Tibial nerve (tissue), 4 donors: ENCODE measurements around the gene FGD4. TPM values are rescaled to one million over a fixed set of nuclear protein-coding genes. Genes with fewer than 3 reads are reported as not detected.

Experiments used
- DNase-seq, 2 donors: peaks; one replicate each; pipeline ENCODE4 v3.0.0-alpha.2; 2019; ENCODE audit warnings: low spot score in 2 of 2
- H3K27ac ChIP-seq, 4 donors: fragments of 200-600 bp; sonication (generic) in 3 of 4; one replicate each; pipeline ENCODE4 v1.5.1; 2017 to 2019; ENCODE audit warnings: mild to moderate bottlenecking in 1 of 4
- H3K27me3 ChIP-seq, 2 donors: fragments of 200-600 bp; sonication (generic) in 1 of 2; one replicate each; pipeline versions ENCODE4 v1.5.1 to v1.6.0; 2017 to 2019
- H3K36me3 ChIP-seq, 3 donors: fragments of 200-600 bp; sonication (generic); one replicate each; pipeline ENCODE4 v1.5.1; 2018 to 2019
- H3K4me1 ChIP-seq, 4 donors: fragments of 200-600 bp; sonication (generic) in 3 of 4; one replicate each; pipeline ENCODE4 v1.5.1; 2017 to 2019
- H3K4me3 ChIP-seq, 4 donors: fragments of 200-600 bp; sonication (generic) in 3 of 4; one replicate each; pipeline ENCODE4 v1.5.1; 2017 to 2019; ENCODE audit warnings: mild to moderate bottlenecking in 1 of 4, moderate library complexity in 1 of 4
- H3K9me3 ChIP-seq, 4 donors: fragments of 200-600 bp; sonication (generic) in 3 of 4; one replicate each; pipeline ENCODE4 v1.5.1; 2017 to 2019
- EP300 ChIP-seq, 2 donors: sonication (generic); formaldehyde crosslinking; IDR thresholded peaks; one replicate each; pipeline ENCODE4 v1.6.1; 2017; ENCODE audit warnings: antibody characterized with exemption in 2 of 2, mild to moderate bottlenecking in 1 of 2
- POLR2A ChIP-seq, 2 donors: fragments of 450-650 bp; IDR thresholded peaks; one replicate each; pipeline ENCODE4 v1.6.1; 2017; ENCODE audit warnings: antibody characterized with exemption in 2 of 2, mild to moderate bottlenecking in 2 of 2, moderate library complexity in 2 of 2
- WGBS, 2 donors: methylation state at CpG; one replicate each; pipeline ENCODE4 v1.1.5; 2018; 5-methylcytosine and 5-hydroxymethylcytosine counted together
- total RNA-seq, 4 donors: library from RNA; depleted of rRNA; stranded (reverse); fragments of >200 nt; gene quantifications; one replicate each; pipeline ENCODE4 v1.1.0, GENCODE V29; 2016
- TF ChIP-seq, protein P1 (sequence below), 5 experiments: fragments of 200-600 bp in 3 of 5; fragments of 450-650 bp in 2 of 5; sonication (generic) in 3 of 5; IDR thresholded peaks; one replicate each; pipeline ENCODE4 v1.5.1; 2016 to 2019; ENCODE audit warnings: antibody characterized with exemption in 5 of 5, mild to moderate bottlenecking in 3 of 5, moderate library complexity in 2 of 5

The FGD4 gene
- total RNA-seq, 4 donors from 2014 or later = 78.3 to 102 (median 84.2) TPM

- peak; percentile 23 to 64 for DNase-seq
- WGBS, 2 donors = 13 to 19% methylated on average over 6 of the region's 6 CpGs
Observed at GRCh38 chr12:32548691-32549281, 149.4 kb downstream of the FGD4 start.

DNA sequence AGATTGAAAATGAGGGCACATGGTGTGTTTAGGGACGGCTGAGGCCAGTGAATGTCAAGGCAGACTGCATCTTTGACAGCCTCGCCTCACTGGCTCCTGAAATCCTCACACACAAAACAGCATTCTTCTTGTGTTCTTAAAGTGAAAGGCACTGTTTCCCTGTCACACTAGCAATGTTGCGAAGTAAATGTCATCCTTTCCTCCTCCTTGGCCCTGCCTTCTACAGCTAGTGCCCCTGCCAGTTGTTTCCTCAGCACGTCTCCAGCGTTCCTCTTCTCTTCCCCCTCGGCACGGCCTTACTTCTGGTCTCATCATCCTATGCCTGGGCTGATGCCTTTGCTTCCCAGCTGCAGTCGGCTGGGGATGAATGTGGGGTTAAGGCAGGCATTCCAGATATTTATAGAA, 150.3 kb downstream of the FGD4 start:
- 14 to 16% methylated on average over 8 of the region's 8 CpGs for WGBS, 2 donors
- Histone ChIP-seq H3K27ac (peak overlapping the region; percentile 48 to 93 (median 80)), H3K36me3 (no peaks in the 10 kb centered on the region), H3K4me3 (peak overlapping the region in 2 of 4 donors; percentile 14 to 17), H3K4me1 (peaks cover 12 to 69% (median 47%) of the 10 kb centered on the region in 4 donors), H3K9me3 (no peaks in the 10 kb centered on the region), H3K27me3 (no peaks in the 10 kb centered on the region)
- peak in 1 of 2 donors; percentile 16 for DNase-seq
- TF ChIP-seq EP300 (IDR thresholded peaks at IDR 0.05) (no peak), POLR2A (IDR thresholded peaks at IDR 0.05) (no peak)
- TF ChIP-seq, protein P1, sequence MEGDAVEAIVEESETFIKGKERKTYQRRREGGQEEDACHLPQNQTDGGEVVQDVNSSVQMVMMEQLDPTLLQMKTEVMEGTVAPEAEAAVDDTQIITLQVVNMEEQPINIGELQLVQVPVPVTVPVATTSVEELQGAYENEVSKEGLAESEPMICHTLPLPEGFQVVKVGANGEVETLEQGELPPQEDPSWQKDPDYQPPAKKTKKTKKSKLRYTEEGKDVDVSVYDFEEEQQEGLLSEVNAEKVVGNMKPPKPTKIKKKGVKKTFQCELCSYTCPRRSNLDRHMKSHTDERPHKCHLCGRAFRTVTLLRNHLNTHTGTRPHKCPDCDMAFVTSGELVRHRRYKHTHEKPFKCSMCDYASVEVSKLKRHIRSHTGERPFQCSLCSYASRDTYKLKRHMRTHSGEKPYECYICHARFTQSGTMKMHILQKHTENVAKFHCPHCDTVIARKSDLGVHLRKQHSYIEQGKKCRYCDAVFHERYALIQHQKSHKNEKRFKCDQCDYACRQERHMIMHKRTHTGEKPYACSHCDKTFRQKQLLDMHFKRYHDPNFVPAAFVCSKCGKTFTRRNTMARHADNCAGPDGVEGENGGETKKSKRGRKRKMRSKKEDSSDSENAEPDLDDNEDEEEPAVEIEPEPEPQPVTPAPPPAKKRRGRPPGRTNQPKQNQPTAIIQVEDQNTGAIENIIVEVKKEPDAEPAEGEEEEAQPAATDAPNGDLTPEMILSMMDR (IDR thresholded peaks at IDR 0.05) = no peak

More at GRCh38 chr12:32548691-32549281, 149.4 kb downstream of the FGD4 start:
- H3K27me3 ChIP-seq = no peaks in the 10 kb centered on the region
- peak overlapping the region; percentile 48 to 93 (median 80) for H3K27ac ChIP-seq
- no peaks in the 10 kb centered on the region for H3K9me3 ChIP-seq
- peak; percentile 69 to 86 for TF ChIP-seq EP300 (IDR thresholded peaks at IDR 0.05)
- no peak for TF ChIP-seq POLR2A (IDR thresholded peaks at IDR 0.05)
- TF ChIP-seq, protein P1 (IDR thresholded peaks at IDR 0.05) = no peak
- H3K36me3 ChIP-seq = no peaks in the 10 kb centered on the region
- peak overlapping the region in 2 of 4 donors; percentile 12 to 17 for H3K4me3 ChIP-seq
- peaks cover 12 to 76% (median 47%) of the 10 kb centered on the region in 4 donors for H3K4me1 ChIP-seq

DNA sequence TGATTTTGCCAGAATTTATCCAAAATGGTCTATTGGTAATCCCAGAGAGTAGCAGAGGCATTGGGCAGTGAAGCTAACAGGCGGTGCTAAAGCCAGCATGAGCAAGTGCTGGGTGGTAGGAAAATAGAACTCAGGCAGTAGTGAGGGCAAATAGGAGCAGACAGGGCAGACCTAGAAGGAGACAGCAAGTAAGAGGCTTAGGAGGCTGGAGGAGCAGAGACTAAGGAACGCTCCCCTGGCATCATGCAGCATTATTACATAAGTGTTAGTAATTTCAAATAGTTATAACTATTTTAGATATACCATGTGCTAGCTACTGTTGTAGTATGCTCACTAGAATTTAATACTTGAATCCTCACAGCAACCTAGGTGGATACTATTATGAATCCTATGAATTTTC, 151.7 kb downstream of the FGD4 start:
- peak overlapping the region in 2 of 4 donors; percentile 51 to 54 for H3K27ac ChIP-seq
- no peaks in the 10 kb centered on the region for H3K27me3 ChIP-seq
- no peaks in the 10 kb centered on the region for H3K9me3 ChIP-seq
- no peaks in the 10 kb centered on the region for H3K36me3 ChIP-seq
- H3K4me3 ChIP-seq = no peak overlapping the region
- no peak for TF ChIP-seq EP300 (IDR thresholded peaks at IDR 0.05)
- TF ChIP-seq POLR2A (IDR thresholded peaks at IDR 0.05) = no peak
- TF ChIP-seq, protein P1 (IDR thresholded peaks at IDR 0.05) = no peak
- no peak for DNase-seq
- H3K4me1 ChIP-seq = peaks cover 12 to 65% (median 40%) of the 10 kb centered on the region in 4 donors
- 94 to 98% methylated on average over 2 of the region's 2 CpGs for WGBS, 2 donors

- H3K9me3 ChIP-seq = no peaks in the 10 kb centered on the region
- TF ChIP-seq, protein P1 (IDR thresholded peaks at IDR 0.05) = no peak
- TF ChIP-seq POLR2A (IDR thresholded peaks at IDR 0.05) (no peak), EP300 (IDR thresholded peaks at IDR 0.05) (peak in 1 of 2 donors; percentile 23)
- H3K4me3 ChIP-seq = peak overlapping the region in 1 of 4 donors; percentile 21
- H3K27ac ChIP-seq = peak overlapping the region; percentile 19 to 93 (median 62)
- H3K27me3 ChIP-seq = no peaks in the 10 kb centered on the region
- peaks cover 0 to 73% (median 33%) of the 10 kb centered on the region in 4 donors for H3K4me1 ChIP-seq
- no peaks in the 10 kb centered on the region for H3K36me3 ChIP-seq
- no peak for DNase-seq
- WGBS, 2 donors = 38 to 61% methylated on average over 1 of the region's 1 CpG
Observed at GRCh38 chr12:32558903-32559302, 159.5 kb downstream of the FGD4 start.

- Histone ChIP-seq H3K27me3 (no peaks in the 10 kb centered on the region), H3K27ac (peak overlapping the region; percentile 19 to 93 (median 62)), H3K9me3 (no peaks in the 10 kb centered on the region), H3K4me1 (peaks cover 0 to 78% (median 35%) of the 10 kb centered on the region in 4 donors), H3K36me3 (no peaks in the 10 kb centered on the region), H3K4me3 (peak overlapping the region in 1 of 4 donors; percentile 21)
- WGBS, 2 donors = 24 to 27% methylated on average over 3 of the region's 3 CpGs
- no peak for TF ChIP-seq EP300 (IDR thresholded peaks at IDR 0.05)
- TF ChIP-seq POLR2A (IDR thresholded peaks at IDR 0.05) = no peak
- DNase-seq = no peak
Observed at GRCh38 chr12:32559434-32559833, 160.1 kb downstream of the FGD4 start.
